ENCODE data around the gene GUSB. TPM values are rescaled to one million over a fixed set of nuclear protein-coding genes. Genes with fewer than 3 reads are reported as not detected.

The GUSB gene
- total and polyA plus RNA-seq, 9 of the 15 experiments (the other 6 are each of a cell fraction or from before 2014, with no cell fraction given) = 22.7 to 102 (median 60.1) TPM

DNA sequence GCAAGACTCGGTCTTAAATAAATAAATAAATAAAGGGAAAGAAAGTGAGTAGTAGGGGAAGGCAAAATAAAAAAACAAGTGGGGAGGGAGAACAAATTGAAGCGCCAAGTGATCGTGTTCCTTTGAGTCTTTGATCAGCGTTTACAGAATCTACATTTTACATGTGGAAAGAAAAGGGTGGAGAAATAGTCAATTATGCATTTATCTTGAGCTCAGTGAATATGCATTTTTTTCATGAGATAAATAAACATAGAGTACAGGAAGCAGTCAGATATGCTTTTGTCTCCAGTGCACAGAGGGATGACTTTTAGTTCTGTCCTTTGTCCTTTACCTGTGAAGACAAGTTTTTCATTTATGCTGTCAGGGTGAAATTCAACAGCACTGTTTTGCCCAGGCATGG, 6.1 kb upstream of the GUSB start (continued):
- no peak for TF ChIP-seq TCF7L2 (IDR thresholded peaks at IDR 0.05; ENCODE audit: low read depth, low read length)
- TF ChIP-seq RBM34 (IDR thresholded peaks at IDR 0.05; ENCODE audit: borderline replicate concordance, insufficient read depth, low read length) = no peak
- TF ChIP-seq, protein P1, sequence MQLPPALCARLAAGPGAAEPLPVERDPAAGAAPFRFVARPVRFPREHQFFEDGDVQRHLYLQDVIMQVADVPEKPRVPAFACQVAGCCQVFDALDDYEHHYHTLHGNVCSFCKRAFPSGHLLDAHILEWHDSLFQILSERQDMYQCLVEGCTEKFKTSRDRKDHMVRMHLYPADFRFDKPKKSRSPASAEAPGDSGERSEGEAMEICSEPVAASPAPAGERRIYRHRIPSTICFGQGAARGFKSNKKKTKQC (CRISPR knock-in tag; IDR thresholded peaks at IDR 0.05) = no peak
- TF ChIP-seq ZBTB8A (IDR thresholded peaks at IDR 0.05; ENCODE audit: partially characterized antibody) = no peak
- no peak for TF ChIP-seq ETV5 (CRISPR knock-in tag; IDR thresholded peaks at IDR 0.05; ENCODE audit: low read depth)
- no peak for TF ChIP-seq MTA1 (IDR thresholded peaks at IDR 0.05; ENCODE audit: borderline replicate concordance)
- TF ChIP-seq, protein P2, sequence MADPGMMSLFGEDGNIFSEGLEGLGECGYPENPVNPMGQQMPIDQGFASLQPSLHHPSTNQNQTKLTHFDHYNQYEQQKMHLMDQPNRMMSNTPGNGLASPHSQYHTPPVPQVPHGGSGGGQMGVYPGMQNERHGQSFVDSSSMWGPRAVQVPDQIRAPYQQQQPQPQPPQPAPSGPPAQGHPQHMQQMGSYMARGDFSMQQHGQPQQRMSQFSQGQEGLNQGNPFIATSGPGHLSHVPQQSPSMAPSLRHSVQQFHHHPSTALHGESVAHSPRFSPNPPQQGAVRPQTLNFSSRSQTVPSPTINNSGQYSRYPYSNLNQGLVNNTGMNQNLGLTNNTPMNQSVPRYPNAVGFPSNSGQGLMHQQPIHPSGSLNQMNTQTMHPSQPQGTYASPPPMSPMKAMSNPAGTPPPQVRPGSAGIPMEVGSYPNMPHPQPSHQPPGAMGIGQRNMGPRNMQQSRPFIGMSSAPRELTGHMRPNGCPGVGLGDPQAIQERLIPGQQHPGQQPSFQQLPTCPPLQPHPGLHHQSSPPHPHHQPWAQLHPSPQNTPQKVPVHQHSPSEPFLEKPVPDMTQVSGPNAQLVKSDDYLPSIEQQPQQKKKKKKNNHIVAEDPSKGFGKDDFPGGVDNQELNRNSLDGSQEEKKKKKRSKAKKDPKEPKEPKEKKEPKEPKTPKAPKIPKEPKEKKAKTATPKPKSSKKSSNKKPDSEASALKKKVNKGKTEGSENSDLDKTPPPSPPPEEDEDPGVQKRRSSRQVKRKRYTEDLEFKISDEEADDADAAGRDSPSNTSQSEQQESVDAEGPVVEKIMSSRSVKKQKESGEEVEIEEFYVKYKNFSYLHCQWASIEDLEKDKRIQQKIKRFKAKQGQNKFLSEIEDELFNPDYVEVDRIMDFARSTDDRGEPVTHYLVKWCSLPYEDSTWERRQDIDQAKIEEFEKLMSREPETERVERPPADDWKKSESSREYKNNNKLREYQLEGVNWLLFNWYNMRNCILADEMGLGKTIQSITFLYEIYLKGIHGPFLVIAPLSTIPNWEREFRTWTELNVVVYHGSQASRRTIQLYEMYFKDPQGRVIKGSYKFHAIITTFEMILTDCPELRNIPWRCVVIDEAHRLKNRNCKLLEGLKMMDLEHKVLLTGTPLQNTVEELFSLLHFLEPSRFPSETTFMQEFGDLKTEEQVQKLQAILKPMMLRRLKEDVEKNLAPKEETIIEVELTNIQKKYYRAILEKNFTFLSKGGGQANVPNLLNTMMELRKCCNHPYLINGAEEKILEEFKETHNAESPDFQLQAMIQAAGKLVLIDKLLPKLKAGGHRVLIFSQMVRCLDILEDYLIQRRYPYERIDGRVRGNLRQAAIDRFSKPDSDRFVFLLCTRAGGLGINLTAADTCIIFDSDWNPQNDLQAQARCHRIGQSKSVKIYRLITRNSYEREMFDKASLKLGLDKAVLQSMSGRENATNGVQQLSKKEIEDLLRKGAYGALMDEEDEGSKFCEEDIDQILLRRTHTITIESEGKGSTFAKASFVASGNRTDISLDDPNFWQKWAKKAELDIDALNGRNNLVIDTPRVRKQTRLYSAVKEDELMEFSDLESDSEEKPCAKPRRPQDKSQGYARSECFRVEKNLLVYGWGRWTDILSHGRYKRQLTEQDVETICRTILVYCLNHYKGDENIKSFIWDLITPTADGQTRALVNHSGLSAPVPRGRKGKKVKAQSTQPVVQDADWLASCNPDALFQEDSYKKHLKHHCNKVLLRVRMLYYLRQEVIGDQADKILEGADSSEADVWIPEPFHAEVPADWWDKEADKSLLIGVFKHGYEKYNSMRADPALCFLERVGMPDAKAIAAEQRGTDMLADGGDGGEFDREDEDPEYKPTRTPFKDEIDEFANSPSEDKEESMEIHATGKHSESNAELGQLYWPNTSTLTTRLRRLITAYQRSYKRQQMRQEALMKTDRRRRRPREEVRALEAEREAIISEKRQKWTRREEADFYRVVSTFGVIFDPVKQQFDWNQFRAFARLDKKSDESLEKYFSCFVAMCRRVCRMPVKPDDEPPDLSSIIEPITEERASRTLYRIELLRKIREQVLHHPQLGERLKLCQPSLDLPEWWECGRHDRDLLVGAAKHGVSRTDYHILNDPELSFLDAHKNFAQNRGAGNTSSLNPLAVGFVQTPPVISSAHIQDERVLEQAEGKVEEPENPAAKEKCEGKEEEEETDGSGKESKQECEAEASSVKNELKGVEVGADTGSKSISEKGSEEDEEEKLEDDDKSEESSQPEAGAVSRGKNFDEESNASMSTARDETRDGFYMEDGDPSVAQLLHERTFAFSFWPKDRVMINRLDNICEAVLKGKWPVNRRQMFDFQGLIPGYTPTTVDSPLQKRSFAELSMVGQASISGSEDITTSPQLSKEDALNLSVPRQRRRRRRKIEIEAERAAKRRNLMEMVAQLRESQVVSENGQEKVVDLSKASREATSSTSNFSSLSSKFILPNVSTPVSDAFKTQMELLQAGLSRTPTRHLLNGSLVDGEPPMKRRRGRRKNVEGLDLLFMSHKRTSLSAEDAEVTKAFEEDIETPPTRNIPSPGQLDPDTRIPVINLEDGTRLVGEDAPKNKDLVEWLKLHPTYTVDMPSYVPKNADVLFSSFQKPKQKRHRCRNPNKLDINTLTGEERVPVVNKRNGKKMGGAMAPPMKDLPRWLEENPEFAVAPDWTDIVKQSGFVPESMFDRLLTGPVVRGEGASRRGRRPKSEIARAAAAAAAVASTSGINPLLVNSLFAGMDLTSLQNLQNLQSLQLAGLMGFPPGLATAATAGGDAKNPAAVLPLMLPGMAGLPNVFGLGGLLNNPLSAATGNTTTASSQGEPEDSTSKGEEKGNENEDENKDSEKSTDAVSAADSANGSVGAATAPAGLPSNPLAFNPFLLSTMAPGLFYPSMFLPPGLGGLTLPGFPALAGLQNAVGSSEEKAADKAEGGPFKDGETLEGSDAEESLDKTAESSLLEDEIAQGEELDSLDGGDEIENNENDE (IDR thresholded peaks at IDR 0.05; ENCODE audit: low read depth, low read length) = no peak
- no peak for TF ChIP-seq BRF1 (IDR thresholded peaks at IDR 0.05; ENCODE audit: borderline replicate concordance, extremely low read depth, insufficient read length)
- TF ChIP-seq PURB (CRISPR knock-in tag; IDR thresholded peaks at IDR 0.05; ENCODE audit: low read depth) = no peak
- TF ChIP-seq, protein P3, sequence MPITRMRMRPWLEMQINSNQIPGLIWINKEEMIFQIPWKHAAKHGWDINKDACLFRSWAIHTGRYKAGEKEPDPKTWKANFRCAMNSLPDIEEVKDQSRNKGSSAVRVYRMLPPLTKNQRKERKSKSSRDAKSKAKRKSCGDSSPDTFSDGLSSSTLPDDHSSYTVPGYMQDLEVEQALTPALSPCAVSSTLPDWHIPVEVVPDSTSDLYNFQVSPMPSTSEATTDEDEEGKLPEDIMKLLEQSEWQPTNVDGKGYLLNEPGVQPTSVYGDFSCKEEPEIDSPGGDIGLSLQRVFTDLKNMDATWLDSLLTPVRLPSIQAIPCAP (CRISPR knock-in tag; IDR thresholded peaks at IDR 0.05; ENCODE audit: borderline replicate concordance) = no peak
- peak; percentile 47; the same call in 1 of the 2 replicates for TF ChIP-seq SMARCE1 (IDR thresholded peaks at IDR 0.05)
- peak; percentile 57 for TF ChIP-seq CBFA2T3 (IDR thresholded peaks at IDR 0.05)
- TF ChIP-seq YY1 (IDR thresholded peaks at IDR 0.05; ENCODE audit: borderline replicate concordance in 1 of 3, control insufficient read depth in 1 of 3, extremely low read depth in 1 of 3, insufficient read depth in 3 of 3, insufficient read length in 1 of 3, insufficient replicate concordance in 2 of 3, low read depth in 1 of 3, low read length in 2 of 3) = no peak
- TF ChIP-seq PHF8 (IDR thresholded peaks at IDR 0.05; ENCODE audit: borderline replicate concordance, low read length) = no peak
- TF ChIP-seq ZNF717 (CRISPR knock-in tag; IDR thresholded peaks at IDR 0.05) = no peak
- TF ChIP-seq NR4A1 (CRISPR knock-in tag; IDR thresholded peaks at IDR 0.05) = no peak
- no peak for TF ChIP-seq NR4A1 (tag; IDR thresholded peaks at IDR 0.05)

Measured in K562 (cell line).